HG03378 (cell line): ENCODE data around the gene LIMK2.
"Not testable (repeated sequence)": the region's sequence is repeated elsewhere in the genome, so short reads cannot be mapped to it uniquely, and the experiment has no call there.

Experiments used
- ATAC-seq: cut with Tn5 transposase; IDR thresholded peaks from one replicate; pipeline ENCODE4 v1.9.1; 2021; ENCODE audit warnings: mild to moderate bottlenecking, moderate library complexity; ENCODE audit not compliant: unreplicated experiment

The LIMK2 gene

GRCh38 chr22:31288496-31289240 is 76.6 kb downstream of the LIMK2 start:
- no peak for ATAC-seq

GRCh38 chr22:31289344-31289743 is 77.2 kb downstream of the LIMK2 start:
- ATAC-seq: no peak

DNA sequence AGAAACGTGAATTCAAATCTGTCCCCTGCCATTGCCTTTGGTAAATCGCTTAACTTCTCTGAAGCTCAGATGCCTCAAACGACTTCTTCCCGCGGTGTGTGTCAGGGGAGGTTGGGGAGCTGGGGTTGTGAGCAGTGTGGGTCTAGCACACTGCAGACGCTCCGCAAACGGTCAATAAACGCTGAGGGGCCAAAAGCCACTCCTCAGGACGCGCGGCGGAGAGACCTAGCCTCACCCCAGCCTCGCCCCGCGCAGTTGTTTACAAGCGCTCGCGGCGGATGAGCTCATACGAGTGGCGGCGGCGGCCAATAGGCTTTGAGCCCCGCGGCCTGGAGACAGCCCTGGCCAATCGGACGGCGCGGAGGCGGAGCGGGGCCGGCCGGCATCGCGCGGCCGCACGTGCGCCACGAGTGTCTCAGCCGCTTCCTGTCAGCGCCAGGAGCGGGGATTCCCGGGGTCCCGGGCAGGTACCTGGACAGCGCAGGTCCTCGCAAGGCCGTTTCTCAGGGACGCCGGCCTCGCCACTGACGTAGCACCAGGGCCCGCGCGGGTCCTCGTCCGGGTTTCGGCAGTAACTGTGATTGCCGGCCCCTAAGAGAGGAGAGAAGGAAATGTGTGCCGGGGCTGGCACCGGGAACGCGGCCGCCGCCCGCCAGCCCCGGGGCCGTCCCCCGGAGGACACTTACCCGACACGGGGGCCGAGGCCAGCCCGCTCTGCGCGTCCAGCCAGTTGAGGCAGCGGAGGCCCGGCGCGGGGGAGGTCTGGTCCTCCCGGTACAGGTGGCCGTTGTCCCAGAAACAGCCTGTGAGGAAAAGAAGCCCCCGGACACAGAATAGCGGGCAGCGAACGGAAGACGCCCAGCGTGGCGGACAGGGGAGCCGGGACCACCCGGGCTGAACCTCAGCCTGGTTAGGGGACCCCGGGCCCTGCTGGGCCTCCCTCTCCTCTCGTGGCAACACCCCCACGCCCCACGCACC is 78.7 kb downstream of the LIMK2 start:
- peak; percentile 68 for ATAC-seq

DNA sequence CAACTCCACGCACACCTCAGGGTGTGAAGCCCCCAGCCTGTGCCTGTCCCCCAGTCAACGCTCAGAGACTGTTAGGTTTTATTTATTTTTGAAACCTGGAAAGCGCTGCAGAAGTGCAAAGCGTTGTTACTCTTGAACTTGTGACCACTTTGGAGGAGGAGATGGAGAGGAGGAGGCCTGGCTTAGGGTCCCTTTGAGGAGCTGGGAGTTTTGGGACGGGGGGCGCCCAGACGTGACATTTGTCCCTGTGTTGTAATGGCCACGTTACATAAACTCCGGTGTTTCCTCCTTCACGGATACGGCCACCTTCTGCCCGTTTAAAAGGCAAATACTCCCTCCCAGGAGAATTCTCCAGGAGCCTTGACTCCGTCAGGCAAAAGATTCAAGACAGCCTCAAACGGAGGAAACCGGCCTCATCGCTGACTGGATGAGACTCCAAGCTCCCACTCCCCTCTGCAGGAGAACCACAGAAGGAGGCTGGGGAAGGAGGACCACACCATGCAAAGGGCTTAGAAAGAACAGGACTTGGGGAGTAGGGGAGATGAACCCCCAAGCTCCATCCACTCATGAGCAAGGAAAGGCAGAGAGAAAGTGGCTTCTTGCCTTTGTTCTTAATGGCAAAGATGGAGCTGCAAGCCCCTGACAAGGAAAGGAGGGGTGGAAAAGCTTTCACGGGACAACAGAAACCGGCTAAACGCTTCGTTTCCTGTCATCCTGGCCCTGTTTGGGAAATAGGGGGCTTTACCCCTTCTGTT is 79.6 kb downstream of the LIMK2 start:
- no peak for ATAC-seq

DNA sequence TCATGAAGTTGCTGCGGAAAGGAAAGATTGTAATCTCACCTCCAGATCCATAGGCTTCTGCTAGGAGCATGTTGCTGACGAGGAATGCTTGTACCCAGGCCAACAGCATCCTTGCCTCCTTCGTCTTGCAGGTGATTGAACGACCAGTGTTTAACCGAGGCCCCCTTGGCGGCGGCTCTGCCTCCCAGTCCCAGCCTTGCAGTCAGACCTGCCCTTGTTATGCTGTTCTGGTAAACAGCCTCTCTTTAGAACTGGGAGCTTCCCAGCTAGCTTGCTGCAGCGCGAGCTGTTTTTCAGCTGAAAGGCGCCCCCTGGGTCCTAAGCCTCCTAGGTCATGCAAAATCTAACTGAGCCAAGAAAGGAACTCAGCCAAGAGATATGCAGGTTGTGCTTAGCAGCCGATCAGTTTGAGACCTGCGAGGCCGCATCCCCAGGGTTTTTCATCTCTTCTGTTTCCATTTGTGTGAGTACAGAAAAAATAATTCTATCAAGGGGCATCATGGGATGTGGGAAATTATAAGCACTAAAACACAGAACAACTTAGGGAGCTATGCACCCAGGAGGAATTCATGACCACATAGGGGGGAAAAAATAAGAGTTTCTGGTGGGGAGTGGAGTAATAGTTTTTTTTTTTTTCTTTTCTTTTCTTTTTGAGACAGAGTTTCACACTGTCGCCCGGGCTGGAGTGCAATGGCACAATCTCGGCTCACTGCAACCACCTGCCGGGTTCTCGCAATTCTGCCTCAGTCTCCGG is 80.3 kb downstream of the LIMK2 start, which contains the start of gene PIK3IP1:
Gene PIK3IP1, minus strand, starts transcription at position 253 of the 754 bp plus-strand sequence. Its CDS starts 144 bp downstream, at position 109.
- peak; percentile 34 for ATAC-seq

DNA sequence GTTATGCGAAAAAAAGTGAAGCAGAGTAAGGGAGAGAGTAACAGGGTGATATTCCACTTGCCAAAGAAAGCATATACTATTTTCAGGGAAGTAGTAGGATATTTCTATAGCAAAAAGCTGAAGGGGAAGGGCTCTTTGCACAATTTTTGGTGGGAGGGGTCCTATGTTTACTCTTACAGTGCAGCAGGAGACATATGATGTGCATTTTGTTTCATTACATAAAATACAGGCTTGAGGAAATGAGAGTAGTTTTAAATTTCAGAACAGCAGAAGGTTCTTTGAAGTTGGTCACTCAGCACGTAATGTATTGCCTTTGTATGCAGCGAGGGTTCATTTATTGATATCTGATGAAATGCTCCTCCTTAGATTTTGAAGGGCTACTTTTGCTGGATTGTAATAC is 83.3 kb downstream of the LIMK2 start:
- ATAC-seq: no peak

DNA sequence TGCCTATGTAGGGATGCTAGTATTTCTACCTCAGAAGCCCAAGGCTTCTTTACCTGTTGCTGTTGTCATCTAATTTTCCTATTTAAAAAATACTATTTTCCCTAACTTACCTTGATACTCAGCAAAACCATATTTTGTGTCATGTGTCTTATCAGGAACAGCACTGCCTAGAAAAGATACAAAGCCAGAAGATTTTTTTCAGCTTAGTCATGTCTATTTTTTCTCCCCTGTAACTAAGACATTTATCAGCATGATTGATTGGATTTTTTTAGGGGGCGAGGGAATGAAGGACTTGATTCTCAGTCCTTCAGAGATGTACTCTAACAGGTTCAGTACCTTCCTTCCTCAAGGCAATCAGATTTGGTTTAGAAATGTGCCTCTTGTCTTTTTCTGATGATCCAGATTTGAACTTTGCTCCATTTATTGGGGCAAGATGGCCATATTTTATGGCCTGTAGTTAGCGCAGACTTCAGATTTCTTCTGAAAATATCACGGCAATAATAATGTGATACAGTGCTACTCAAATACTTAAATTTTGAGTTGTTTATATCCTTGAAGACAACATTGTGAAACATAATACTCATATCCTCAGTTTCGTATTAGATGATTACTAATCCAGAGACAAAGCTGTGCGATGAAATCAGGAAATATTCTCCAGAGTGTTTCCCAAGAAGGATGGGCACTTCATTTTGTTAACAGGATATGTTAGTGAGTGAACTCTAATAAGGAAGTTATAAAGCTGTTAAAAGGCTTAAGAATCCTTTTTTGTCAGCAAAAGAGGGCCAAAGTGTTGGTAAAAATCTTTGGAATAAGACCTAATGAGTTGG is 83.9 kb downstream of the LIMK2 start:
- ATAC-seq: no peak

- ATAC-seq: no peak
Measured at GRCh38 chr22:31300896-31301295, 88.8 kb downstream of the LIMK2 start.

DNA sequence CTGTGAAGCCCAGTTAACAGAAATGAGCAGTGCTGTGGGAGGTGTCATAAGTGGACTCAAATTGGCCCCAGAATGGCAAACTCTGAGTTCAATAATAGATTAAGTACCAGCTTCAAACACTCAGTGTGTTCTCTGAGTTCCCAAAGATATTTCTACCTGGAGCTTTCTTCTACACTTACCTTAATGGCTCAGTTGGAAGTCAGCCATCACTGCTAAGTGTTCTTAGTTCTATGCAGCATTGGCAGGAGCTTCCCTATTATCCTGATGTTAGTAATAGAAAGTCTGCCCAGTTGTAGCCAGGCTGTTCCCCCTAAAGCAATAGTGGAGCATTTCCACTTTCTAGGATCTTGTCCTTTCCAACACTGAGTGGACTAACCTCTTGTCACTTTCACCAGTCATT is 89.9 kb downstream of the LIMK2 start:
- no peak for ATAC-seq

DNA sequence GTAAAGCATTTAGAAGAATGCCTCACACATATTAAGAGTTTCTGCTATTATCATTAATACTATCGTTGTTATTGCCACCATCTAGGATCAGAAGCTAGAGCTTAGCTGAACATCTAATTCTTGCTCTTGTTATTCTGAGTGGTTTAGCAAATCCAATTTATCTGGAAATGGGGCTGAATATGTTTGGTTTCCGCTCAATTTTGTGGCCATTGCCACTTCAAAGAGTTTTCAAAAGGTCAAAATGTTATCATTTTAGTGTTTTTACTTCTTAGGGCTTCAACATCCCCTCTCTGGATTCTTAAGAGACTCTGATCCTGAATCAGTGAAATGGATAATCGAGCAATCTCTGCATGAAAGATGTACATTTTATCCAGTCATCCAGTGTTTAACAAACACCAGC is 90.4 kb downstream of the LIMK2 start:
- ATAC-seq: no peak

- no peak for ATAC-seq
Measured at GRCh38 chr22:31305194-31305593, 93.1 kb downstream of the LIMK2 start.

DNA sequence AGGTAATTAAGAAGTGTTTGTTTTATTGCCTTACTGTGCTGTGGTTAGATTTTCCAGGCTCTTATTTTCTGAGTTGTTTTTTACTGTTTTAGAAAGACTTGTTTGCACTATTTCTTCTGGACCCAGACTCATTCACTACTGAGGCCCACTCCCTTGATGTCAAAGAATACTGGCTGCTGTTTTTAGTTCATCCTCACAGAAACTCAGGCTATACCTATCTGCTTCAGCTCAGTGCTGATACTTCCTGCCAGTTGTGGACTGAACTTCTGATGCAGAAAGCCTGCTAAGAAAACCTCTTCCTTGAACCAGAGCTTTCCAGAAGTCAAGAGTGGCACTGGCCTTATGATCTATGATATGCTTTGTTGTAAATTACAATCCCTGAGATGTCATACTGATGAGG is 96.1 kb downstream of the LIMK2 start:
- no peak for ATAC-seq

DNA sequence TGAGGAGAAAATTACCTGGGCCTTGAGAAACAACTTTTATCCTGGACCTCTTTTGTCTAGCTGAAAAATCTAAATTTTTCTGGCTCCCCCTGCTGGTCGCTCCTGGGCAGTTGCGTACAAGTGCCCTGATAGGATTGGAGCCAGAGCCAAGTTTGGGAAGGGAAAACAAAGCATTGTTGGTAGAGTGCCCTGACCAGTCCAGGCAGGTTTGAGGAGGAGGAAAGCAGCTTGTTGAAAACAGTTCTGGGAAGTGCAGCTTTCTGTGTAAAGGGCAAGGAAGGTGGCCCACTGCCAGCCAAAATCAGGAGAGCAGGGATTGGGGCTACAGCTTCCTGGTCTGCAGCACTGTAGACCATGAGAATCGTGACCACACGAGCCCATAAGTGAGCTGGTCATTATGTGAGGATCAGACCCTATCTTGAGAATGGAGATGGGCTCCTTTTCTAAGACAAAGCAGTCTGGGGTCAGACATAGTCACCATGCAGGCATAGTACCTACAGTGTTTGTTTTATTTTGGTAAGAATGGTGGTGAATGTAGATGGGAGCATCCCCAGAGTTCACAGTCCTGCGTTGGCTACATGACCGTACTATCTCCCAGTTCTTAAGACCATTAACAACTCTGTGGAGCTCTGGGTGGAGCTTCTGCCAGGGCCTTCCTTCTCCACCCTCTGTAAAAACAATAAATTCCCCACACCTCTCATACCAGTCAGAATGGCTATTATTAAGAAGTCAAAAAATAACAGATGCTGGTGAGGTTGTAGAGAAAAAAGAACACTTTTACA is 101.5 kb downstream of the LIMK2 start:
- ATAC-seq: no peak

- ATAC-seq: not testable (repeated sequence)
Measured at GRCh38 chr22:31314220-31314619, 102.1 kb downstream of the LIMK2 start.

DNA sequence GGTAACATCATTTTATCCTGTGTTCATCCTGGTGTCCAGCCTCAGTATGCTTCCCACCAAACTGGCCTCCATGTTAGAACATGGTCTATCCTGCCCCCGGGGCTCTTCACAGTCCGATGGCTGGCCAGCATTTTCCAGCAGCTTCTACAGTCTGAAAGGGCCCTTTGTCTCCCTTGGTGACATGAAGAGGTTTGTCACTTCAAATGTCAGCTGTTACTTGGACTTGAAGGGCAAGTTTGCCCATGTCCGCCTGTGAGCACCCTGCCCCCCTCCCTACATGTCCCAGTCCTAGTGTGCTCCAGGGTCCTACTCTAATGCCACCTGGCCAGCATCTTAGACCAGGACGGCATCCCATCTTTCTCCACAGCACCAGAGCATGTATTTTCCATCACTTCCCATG is 109.3 kb downstream of the LIMK2 start:
- ATAC-seq: no peak

- no peak for ATAC-seq
Measured at GRCh38 chr22:31323578-31324550, 111.8 kb downstream of the LIMK2 start.

GRCh38 chr22:31326877-31327276 is 114.8 kb downstream of the LIMK2 start:
- ATAC-seq: no peak
